ENCODE results near the gene LRRC3C. TPM values are rescaled to one million over a fixed set of nuclear protein-coding genes. Genes with fewer than 3 reads are reported as not detected.

Gene LRRC3C
- total and polyA plus RNA-seq, 5 donors = not detected

- Histone ChIP-seq H3K27me3 (ENCODE audit: control insufficient read depth, insufficient read depth) (no peaks in the 10 kb centered on the region), H3K4me1 (ENCODE audit: control insufficient read depth, insufficient read depth, low read length) (peaks cover 6% of the 10 kb centered on the region), H3K4me3 (ENCODE audit: low read length) (no peak overlapping the region), H3K27ac (ENCODE audit: low read length) (no peak overlapping the region), H3K9me3 (ENCODE audit: control insufficient read depth, low read length) (no peaks in the 10 kb centered on the region)
- ATAC-seq = no peak
- peak in 1 of 3 donors; percentile 37 for DNase-seq
- WGBS = 81% methylated on average over 11 of the region's 11 CpGs
- intact Hi-C loops (cut with DNase I) = no loop called here
These were observed 2.0 kb upstream of the LRRC3C start for GRCh38 chr17:39925282-39926134.

DNA sequence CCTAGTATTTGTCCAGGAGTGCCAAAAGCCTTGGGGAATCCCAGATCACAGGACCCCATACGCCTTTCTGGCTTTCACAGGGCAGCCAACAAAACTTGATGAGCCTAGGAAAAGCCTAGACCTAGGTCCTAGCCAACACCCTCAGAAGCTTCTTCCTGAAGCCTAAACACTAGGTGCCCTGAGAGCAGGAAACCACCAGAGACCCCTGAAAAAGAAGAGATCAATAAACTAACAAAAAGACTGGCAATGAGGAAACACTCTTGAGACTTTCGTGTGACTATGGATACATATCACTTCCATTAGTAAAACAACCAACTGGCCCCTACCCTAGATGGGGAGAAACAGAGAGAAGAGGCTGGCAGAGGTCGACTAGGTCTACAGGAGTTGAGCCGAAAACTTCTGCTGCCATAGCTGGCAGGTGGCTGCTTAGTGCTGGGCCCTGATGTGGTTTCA is 1.4 kb upstream of the LRRC3C start:
- no peak for ATAC-seq
- H3K9me3 ChIP-seq (ENCODE audit: control insufficient read depth, low read length) = no peaks in the 10 kb centered on the region
- intact Hi-C loops (cut with DNase I) = no loop called here
- no peak overlapping the region for H3K4me3 ChIP-seq (ENCODE audit: low read length)
- WGBS = 39% methylated on average over 4 of the region's 4 CpGs
- H3K4me1 ChIP-seq (ENCODE audit: control insufficient read depth, insufficient read depth, low read length) = peaks cover 6% of the 10 kb centered on the region
- H3K27ac ChIP-seq (ENCODE audit: low read length) = no peak overlapping the region
- DNase-seq = peak in 1 of 3 donors; percentile 2
- no peaks in the 10 kb centered on the region for H3K27me3 ChIP-seq (ENCODE audit: control insufficient read depth, insufficient read depth)

- H3K9me3 ChIP-seq (ENCODE audit: control insufficient read depth, low read length) = no peaks in the 10 kb centered on the region
- no peak overlapping the region for H3K27ac ChIP-seq (ENCODE audit: low read length)
- no peaks in the 10 kb centered on the region for H3K27me3 ChIP-seq (ENCODE audit: control insufficient read depth, insufficient read depth)
- WGBS = 3% methylated on average over 15 of the region's 15 CpGs
- ATAC-seq (peak; percentile 7 to 42), DNase-seq (peak; percentile 51 to 78 (median 74))
- peaks cover 6% of the 10 kb centered on the region for H3K4me1 ChIP-seq (ENCODE audit: control insufficient read depth, insufficient read depth, low read length)
- peak overlapping the region; percentile 66 for H3K4me3 ChIP-seq (ENCODE audit: low read length)
- intact Hi-C loops (cut with DNase I) = no loop called here
These were observed 888 bp upstream of the LRRC3C start for GRCh38 chr17:39926588-39927100.

DNA sequence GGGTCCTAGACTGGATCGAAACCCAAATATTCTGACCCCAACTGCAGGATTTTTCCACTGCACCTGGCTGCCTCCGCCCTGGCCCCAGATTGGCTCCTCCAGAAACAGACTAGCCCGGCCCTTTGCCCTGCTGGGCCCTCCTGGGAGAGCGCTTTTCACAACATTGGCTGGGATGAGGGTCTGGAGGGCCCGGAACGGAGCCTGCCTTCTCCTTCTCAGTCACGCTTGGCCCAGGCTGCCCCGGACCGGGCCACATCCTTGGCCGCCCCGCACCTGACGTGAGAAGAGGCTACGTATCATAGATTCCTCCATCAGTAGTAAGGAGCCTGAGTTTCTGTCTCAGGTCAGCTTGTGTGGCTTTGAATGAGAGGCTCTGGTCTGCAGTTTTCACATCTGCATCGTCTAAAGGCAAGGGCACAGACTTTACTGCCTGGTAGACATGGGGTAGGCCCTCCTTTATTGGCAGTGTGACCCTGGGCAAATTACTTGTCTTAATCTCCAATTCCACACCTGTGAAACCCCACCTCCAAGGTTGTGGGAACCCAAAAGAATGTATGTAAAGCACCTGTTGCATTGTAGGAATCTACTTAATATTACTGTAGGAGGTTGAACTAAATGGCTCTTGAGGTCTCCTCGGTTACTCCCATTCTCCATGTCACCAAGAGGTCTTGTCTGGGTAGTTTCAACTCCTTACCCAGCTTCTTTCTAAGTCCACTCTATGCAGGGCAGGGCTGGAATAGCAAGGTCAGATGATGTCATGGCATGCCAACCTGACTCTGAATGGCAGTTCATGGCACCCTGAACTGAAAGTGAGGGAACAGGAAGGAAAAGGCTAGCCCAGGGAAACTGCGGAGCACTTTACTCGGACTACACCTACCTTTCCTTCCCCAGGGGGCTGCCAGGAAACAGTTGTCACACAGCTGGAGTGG is 661 bp downstream of the LRRC3C start:
- Histone ChIP-seq H3K9me3 (ENCODE audit: control insufficient read depth, low read length) (no peaks in the 10 kb centered on the region), H3K27me3 (ENCODE audit: control insufficient read depth, insufficient read depth) (no peaks in the 10 kb centered on the region), H3K4me1 (ENCODE audit: control insufficient read depth, insufficient read depth, low read length) (peaks cover 6% of the 10 kb centered on the region), H3K4me3 (ENCODE audit: low read length) (peak overlapping the region; percentile 66), H3K27ac (ENCODE audit: low read length) (peak overlapping the region; percentile 84)
- DNase-seq = peak; percentile 61 to 84 (median 80)
- intact Hi-C loops (cut with DNase I) = no loop called here
- 27% methylated on average over 17 of the region's 17 CpGs for WGBS
- peak; percentile 62 to 63 for ATAC-seq

- H3K4me3 ChIP-seq (ENCODE audit: low read length) = peak overlapping the region; percentile 66
- peak overlapping the region; percentile 84 for H3K27ac ChIP-seq (ENCODE audit: low read length)
- ATAC-seq (peak; percentile 35 to 46), DNase-seq (no peak)
- intact Hi-C loops (cut with DNase I) = no loop called here
- peaks cover 6% of the 10 kb centered on the region for H3K4me1 ChIP-seq (ENCODE audit: control insufficient read depth, insufficient read depth, low read length)
- no peaks in the 10 kb centered on the region for H3K27me3 ChIP-seq (ENCODE audit: control insufficient read depth, insufficient read depth)
- no peaks in the 10 kb centered on the region for H3K9me3 ChIP-seq (ENCODE audit: control insufficient read depth, low read length)
- WGBS = 26% methylated on average over 8 of the region's 8 CpGs
These were observed 1.5 kb downstream of the LRRC3C start for GRCh38 chr17:39928858-39929645.

DNA sequence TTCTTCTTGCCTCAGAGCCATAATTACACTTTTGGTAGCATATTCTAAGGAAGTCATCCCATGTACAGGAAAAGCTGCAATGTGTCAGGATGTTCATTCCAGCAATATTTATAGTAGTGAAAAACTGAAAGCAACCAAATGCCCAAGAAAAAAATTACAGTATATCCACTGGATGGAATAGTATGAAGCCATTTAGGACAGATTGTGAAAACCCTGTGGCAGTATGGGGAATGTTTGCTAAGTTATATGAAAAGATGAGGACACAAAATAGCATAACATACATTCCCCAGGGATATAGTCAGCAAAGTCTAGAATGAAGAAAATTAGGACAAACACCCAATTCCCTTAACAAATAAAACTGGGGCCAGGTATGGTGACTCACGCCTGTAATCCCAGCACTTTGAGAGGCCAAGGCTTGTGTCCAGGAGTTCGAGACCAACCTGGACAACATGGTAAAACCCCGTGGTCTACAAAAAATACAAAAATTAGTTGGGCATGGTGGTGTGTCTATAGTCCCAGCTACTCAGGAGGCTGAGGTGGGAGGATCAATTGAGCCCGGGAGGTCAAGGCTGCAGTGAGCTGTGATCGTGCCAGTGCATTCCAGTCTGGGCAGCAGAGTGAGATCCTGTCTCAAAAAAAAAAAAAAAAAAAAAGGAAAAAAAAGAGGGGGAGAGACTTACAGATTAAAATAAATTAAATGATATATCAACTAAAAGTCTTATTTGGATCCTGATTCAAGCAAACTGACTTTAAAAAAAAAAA is 2.3 kb downstream of the LRRC3C start:
- Histone ChIP-seq H3K4me1 (ENCODE audit: control insufficient read depth, insufficient read depth, low read length) (peaks cover 6% of the 10 kb centered on the region), H3K4me3 (ENCODE audit: low read length) (no peak overlapping the region)

DNA sequence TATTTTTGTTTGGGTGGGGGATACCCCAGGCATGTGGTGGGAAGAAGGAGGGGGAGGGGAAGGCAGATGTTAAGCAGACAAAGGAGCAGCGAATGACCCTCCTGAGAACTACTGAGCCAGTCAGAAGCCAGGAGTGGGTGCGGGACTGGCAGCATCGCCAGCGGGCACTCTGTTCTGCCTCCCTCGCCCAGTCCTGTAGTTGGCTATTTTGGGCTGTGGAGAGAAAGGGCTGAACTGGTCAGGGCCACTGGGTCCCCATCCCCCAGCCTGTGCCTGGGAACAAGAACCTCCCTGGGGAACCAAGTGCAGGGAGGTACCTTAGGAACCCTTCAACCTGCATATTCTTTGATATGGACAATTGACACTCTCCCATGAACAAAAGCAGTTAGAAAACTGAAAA is 6.4 kb downstream of the LRRC3C start:
- Histone ChIP-seq H3K27me3 (ENCODE audit: control insufficient read depth, insufficient read depth) (no peaks in the 10 kb centered on the region), H3K4me1 (ENCODE audit: control insufficient read depth, insufficient read depth, low read length) (peaks cover 3% of the 10 kb centered on the region), H3K27ac (ENCODE audit: low read length) (peak overlapping the region; percentile 18), H3K9me3 (ENCODE audit: control insufficient read depth, low read length) (no peaks in the 10 kb centered on the region), H3K4me3 (ENCODE audit: low read length) (no peak overlapping the region)
- ATAC-seq (peak; percentile 55 to 77), DNase-seq (no peak)
- WGBS = 50% methylated on average over 5 of the region's 5 CpGs
- intact Hi-C loops (cut with DNase I) = no loop called here

More for the DNA sequence above, 2.3 kb downstream of the LRRC3C start:
- DNase-seq (no peak), ATAC-seq (no peak)
- 88% methylated on average over 5 of the region's 5 CpGs for WGBS
- no peaks in the 10 kb centered on the region for H3K9me3 ChIP-seq (ENCODE audit: control insufficient read depth, low read length)
- intact Hi-C loops (cut with DNase I) = no loop called here
- peak overlapping the region; percentile 73 for H3K27ac ChIP-seq (ENCODE audit: low read length)
- no peaks in the 10 kb centered on the region for H3K27me3 ChIP-seq (ENCODE audit: control insufficient read depth, insufficient read depth)

- DNase-seq = no peak
- intact Hi-C loops (cut with DNase I) = no loop called here
- WGBS = 81% methylated on average over 5 of the region's 5 CpGs
- Histone ChIP-seq H3K27ac (ENCODE audit: low read length) (peak overlapping the region; percentile 66), H3K4me3 (ENCODE audit: low read length) (no peak overlapping the region), H3K9me3 (ENCODE audit: control insufficient read depth, low read length) (no peaks in the 10 kb centered on the region), H3K27me3 (ENCODE audit: control insufficient read depth, insufficient read depth) (no peaks in the 10 kb centered on the region), H3K4me1 (ENCODE audit: control insufficient read depth, insufficient read depth, low read length) (peaks cover 3% of the 10 kb centered on the region)
- ATAC-seq = no peak
These were observed 6.8 kb downstream of the LRRC3C start for GRCh38 chr17:39934324-39934723.

DNA sequence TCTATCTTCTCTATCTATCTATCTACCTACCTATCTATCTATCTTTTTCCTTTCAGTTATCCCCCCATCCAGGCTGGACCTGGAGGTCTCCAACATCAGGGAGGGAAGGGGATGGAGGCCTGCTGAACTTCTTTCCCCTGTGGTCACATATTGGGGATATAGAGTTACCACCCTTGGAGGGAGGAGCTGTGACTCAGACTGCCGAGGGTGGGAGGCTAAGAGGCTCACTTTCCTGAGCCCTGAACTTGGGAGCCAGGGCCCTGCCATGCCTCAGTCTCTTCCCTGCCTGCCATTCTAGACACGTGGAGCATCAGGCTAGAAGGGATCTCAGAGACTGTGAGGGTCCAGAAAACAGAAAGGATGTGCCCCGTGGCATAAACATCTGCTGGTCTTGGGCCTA is 8.4 kb downstream of the LRRC3C start:
- peaks cover 3% of the 10 kb centered on the region for H3K4me1 ChIP-seq (ENCODE audit: control insufficient read depth, insufficient read depth, low read length)
- no peak overlapping the region for H3K4me3 ChIP-seq (ENCODE audit: low read length)
- intact Hi-C loops (cut with DNase I) = no loop called here
- H3K27ac ChIP-seq (ENCODE audit: low read length) = no peak overlapping the region
- no peaks in the 10 kb centered on the region for H3K9me3 ChIP-seq (ENCODE audit: control insufficient read depth, low read length)
- DNase-seq (no peak), ATAC-seq (no peak)
- 65% methylated on average over 3 of the region's 3 CpGs for WGBS
- no peaks in the 10 kb centered on the region for H3K27me3 ChIP-seq (ENCODE audit: control insufficient read depth, insufficient read depth)

GRCh38 chr17:39937447-39937846 is 9.9 kb downstream of the LRRC3C start:
- peaks cover 3% of the 10 kb centered on the region for H3K4me1 ChIP-seq (ENCODE audit: control insufficient read depth, insufficient read depth, low read length)
- H3K4me3 ChIP-seq (ENCODE audit: low read length) = no peak overlapping the region
- intact Hi-C loops (cut with DNase I) = no loop called here
- DNase-seq (no peak), ATAC-seq (no peak)
- no peaks in the 10 kb centered on the region for H3K9me3 ChIP-seq (ENCODE audit: control insufficient read depth, low read length)
- 92% methylated on average over 3 of the region's 3 CpGs for WGBS
- no peaks in the 10 kb centered on the region for H3K27me3 ChIP-seq (ENCODE audit: control insufficient read depth, insufficient read depth)
- H3K27ac ChIP-seq (ENCODE audit: low read length) = no peak overlapping the region

All from right cardiac atrium (tissue), 5 donors.